ENCODE results near the gene METTL1. TPM values are rescaled to one million over a fixed set of nuclear protein-coding genes. Genes with fewer than 3 reads are reported as not detected.
A peak's percentile ranks its signal among the peaks of the same experiment; 100 is the strongest.
"Not testable (repeated sequence)": the region's sequence is repeated elsewhere in the genome, so short reads cannot be mapped to it uniquely, and the experiment has no call there.

Gene METTL1
- 316 and 341 TPM in 2 replicates for total RNA-seq (2014; rRNA removed; shearing (Covaris generic))

DNA sequence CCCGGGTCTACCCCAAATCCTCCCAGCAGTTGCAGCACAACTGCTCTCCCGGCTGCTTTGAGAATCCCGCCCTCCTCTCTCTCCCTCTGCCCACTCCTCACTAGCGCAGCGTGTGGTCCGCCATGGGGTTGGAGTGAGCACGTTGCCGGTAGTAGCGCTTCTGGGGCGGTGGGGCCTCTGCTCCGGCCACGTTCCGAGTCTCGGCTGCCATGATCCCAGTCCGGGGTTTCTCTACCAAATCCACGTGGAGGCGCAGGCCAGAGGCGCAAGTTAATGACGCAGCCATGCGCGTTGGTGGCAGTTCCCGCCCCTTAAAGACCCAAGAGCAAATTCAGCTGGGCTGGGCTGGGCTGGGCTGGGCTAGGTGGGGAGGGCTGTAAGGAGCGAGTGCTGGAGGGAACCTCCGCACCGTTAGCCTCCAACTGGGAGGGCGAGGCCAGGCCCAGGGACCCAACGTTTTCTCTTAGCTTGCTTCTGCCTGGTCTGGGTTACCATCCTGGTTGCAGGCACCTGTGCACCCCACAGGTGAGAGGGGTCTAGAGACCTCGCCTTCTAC, at the start of gene METTL1:
Gene METTL1 (minus strand): TSS at position 233 of the 556 bp plus-strand sequence. CDS start 22 bp downstream, at position 211.
- Histone ChIP-seq H3K4me3 (peak within 1 kb of the TSS; percentile 78), H3K9me3 (replicated peaks) (no peaks in the 10 kb centered on the region), H3K4me1 (peaks cover 14% of the 10 kb centered on the region), H3K36me3 (peaks cover 41% of the 10 kb centered on the region), H3K27ac (peak within 1 kb of the TSS; percentile 91), H3K27me3 (no peaks in the 10 kb centered on the region)
- peak; percentile 100 for DNase-seq

DNA sequence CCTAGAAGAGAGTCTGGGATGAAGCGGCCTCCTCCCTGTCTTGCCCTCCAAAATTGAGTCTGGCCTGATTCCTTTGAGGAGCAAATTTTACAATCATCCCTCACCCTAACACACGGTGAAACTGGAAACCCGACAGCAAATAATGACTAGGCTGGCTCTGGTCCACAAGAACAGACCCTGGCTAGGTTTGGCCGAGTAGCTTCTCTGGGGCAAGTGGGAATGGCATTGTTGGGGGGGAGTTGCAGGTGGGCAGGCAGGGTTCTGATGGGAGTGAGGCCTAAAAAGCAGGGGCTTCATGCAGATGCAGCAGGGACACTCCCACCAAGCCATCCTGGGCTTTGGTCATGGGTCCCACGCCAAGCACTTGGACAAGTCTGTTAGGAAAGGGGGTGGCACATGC, 49.1 kb upstream of the METTL1 start:
- H3K9me3 ChIP-seq (replicated peaks); H3K27ac ChIP-seq; H3K4me1 ChIP-seq; H3K27me3 ChIP-seq; H3K4me3 ChIP-seq: not testable (repeated sequence)
- DNase-seq: peak in 1 of 2 experiments; percentile 67
- H3K36me3 ChIP-seq: peaks cover 70% of the 10 kb centered on the region

DNA sequence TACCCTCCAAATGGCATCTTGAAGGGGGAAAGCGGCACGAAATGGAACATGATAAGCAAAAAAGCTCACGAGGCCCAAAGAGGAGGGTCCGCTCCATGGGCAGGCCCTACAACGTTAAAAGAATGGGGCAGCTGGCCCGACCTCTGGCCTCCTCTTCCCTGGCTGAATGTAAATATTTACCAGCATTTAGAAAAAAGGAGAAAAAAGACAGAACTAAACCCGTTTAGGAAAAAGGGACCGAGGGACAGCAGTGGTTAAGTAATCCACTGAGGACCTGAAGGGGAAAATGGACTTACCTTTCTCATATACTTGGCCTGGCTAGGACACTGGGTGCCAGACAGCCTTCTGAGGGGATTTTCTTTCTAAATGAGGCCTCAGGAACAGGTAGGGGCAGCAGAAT, 48.2 kb upstream of the METTL1 start:
- peaks cover 61% of the 10 kb centered on the region for H3K36me3 ChIP-seq
- H3K4me1 ChIP-seq; H3K27ac ChIP-seq; H3K27me3 ChIP-seq; H3K4me3 ChIP-seq; H3K9me3 ChIP-seq (replicated peaks): not testable (repeated sequence)
- DNase-seq: peak in 1 of 2 experiments; percentile 49

DNA sequence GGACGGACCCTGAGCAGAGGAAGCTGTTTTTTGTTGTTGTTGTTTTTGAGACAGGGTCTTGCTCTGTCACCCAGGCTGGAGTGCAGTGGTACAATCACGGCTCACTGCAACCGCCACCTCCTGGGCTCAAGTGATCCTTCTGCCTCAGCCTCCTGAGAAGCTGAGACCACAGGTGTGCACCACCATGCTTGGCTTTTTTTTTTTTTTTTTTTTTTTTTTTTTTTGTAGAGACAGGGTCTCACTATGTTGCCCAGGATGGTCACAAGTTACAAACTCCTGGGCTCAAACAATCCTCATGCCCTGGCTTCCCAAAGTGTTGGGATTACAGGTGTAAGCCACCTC, 46.1 kb upstream of the METTL1 start:
- not testable (repeated sequence) for H3K27ac ChIP-seq; H3K4me3 ChIP-seq; H3K9me3 ChIP-seq (replicated peaks); H3K27me3 ChIP-seq; H3K4me1 ChIP-seq
- peak; percentile 57 to 67 for DNase-seq
- peaks cover 39% of the 10 kb centered on the region for H3K36me3 ChIP-seq

DNA sequence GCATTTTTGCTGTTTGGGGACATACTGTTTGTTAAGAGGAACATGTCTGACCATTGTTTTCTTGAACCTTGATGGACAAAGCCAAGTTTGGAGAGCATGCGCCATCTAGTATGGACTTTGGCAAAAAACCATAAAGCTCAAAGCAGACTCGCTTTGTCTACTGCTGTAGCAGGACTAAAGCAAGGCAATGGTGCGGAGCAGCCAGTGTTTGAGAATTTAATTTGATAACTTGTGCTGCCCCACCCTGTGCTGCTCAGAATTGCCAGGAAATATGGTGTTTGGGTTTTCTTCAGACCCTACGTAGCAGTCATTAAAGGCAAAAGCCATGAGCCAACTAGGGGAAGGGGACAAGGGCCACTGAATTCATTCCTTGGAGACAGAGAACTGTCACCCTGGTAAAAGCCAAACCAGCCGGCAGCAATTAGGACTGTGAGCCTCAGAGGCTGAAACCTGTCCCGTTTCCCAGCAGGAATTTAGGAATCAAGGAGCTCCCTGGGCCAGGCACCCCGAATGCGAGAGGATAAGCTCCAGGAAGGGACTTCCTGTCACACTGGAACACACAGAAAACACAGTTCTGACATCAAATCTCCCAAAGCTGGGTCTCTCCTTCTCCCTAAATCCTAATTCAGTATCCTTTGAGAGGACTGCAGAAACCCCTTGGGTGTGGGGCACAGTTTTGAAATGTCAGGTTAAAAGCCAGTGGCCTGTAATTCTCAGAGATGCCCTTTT, 45.5 kb upstream of the METTL1 start:
- Histone ChIP-seq H3K27ac (no peak overlapping the region), H3K27me3 (no peaks in the 10 kb centered on the region), H3K4me1 (no peaks in the 10 kb centered on the region), H3K4me3 (no peak overlapping the region), H3K9me3 (replicated peaks) (no peaks in the 10 kb centered on the region), H3K36me3 (peaks cover 34% of the 10 kb centered on the region)
- DNase-seq: no peak

DNA sequence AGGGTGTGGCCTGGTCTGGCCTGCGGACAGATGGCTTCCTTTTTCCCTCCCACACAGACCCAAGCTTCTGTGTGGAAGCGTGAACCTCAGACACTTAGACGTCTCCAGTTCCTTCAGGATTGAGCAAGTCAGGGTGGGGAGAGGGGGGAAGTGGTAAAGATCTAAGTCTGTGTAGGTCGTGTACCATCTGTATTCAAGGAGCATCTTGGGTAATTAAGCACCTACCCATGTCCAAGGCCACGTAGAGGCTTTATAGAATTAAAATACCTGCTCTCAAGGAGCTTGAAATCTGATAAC, 44.9 kb upstream of the METTL1 start:
- H3K4me3 ChIP-seq: no peak overlapping the region
- no peaks in the 10 kb centered on the region for H3K27me3 ChIP-seq
- H3K4me1 ChIP-seq: no peaks in the 10 kb centered on the region
- peak in 1 of 2 experiments; percentile 63 for DNase-seq
- H3K36me3 ChIP-seq: peaks cover 29% of the 10 kb centered on the region
- H3K9me3 ChIP-seq (replicated peaks): no peaks in the 10 kb centered on the region
- no peak overlapping the region for H3K27ac ChIP-seq

DNA sequence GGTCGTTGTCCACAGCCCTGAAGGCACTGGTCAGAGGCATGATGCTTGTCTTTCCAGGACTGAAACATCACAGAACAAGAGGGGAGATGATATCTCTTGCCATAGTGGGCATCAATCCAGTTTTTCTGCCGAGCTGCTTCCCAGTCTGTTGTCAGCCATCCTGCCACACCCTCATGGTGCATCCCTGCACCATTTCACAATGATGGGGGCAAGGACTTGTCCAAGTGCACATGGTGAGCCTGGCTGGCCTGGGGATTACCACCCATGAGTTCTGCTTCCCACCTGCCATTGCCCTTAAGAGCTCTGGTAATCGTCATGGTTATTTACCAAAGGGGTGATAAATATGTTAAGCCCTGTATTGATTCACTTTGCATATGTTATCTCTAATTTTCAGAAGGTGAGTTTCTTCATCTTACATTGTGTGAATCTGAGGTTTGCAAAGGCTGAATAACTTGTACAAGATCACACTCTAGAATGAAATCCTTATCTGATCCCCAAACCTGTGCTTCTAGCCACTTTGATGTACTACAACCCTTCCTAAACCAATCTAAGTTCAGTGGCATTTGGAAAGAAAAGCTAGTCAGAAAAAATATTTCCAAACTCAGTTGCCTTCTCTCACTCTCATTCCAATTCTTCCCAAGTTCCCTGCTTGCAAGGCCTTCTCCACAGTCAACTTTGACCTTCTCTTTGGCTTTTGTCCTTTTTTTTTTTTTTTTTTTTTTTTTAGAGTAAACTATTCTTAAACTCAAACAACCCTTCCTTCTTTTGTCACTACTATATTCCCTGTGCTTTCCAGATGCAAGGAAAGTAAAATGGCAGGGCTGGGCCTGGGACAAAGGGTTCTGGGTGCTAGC, 44.3 kb upstream of the METTL1 start:
- peak; percentile 67 to 69 for DNase-seq
- H3K4me1 ChIP-seq: no peaks in the 10 kb centered on the region; the same call in 1 of the 2 replicates
- H3K9me3 ChIP-seq (replicated peaks): no peaks in the 10 kb centered on the region
- peaks cover 26% of the 10 kb centered on the region for H3K36me3 ChIP-seq
- H3K27ac ChIP-seq: no peak overlapping the region
- no peak overlapping the region for H3K4me3 ChIP-seq
- no peaks in the 10 kb centered on the region for H3K27me3 ChIP-seq

DNA sequence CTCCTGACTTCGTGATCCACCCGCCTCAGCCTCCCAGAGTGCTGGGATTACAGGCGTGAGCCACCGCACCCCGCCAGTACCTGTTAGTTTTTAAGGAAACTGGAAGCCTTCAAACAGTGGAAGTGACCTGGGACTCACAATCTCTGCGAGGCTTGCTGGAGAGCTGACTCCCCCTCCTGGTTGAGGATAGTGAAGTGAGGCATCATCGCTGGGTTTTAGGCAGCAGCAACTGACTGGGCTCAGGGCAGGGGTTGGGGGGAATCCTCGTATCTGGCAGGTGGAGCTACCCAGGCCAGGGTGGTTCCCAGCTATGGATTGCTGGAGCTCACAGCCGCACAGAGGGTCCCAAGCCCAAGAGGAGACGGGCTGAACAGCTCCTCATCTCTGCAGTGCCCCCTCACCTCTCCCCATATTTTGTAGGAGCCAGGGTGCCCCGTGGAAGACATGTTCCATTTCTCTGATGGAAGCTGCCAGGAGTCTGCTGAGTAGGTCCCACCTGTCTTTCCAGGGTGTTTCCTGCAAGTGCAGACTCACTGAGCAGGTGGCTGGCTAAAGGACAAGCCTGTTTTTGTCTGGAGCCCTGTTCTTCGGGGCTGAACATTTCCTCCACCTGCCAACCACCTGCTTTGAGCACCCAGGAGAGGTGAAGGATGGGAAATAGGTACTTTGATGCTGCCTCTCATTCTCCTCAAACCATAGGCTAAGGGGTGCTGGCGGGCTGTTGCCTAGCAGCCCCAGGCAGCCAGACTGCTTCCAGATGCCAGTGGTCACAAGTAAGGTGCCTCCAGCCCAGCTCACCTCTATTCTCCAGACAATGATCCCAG, 43.5 kb upstream of the METTL1 start:
- H3K4me3 ChIP-seq: no peak overlapping the region
- no peaks in the 10 kb centered on the region for H3K27me3 ChIP-seq
- no peaks in the 10 kb centered on the region for H3K9me3 ChIP-seq (replicated peaks)
- H3K27ac ChIP-seq: no peak overlapping the region
- peaks cover 19% of the 10 kb centered on the region for H3K36me3 ChIP-seq
- peak in 1 of 2 experiments; percentile 79 for DNase-seq
- no peaks in the 10 kb centered on the region; the same call in 1 of the 2 replicates for H3K4me1 ChIP-seq

DNA sequence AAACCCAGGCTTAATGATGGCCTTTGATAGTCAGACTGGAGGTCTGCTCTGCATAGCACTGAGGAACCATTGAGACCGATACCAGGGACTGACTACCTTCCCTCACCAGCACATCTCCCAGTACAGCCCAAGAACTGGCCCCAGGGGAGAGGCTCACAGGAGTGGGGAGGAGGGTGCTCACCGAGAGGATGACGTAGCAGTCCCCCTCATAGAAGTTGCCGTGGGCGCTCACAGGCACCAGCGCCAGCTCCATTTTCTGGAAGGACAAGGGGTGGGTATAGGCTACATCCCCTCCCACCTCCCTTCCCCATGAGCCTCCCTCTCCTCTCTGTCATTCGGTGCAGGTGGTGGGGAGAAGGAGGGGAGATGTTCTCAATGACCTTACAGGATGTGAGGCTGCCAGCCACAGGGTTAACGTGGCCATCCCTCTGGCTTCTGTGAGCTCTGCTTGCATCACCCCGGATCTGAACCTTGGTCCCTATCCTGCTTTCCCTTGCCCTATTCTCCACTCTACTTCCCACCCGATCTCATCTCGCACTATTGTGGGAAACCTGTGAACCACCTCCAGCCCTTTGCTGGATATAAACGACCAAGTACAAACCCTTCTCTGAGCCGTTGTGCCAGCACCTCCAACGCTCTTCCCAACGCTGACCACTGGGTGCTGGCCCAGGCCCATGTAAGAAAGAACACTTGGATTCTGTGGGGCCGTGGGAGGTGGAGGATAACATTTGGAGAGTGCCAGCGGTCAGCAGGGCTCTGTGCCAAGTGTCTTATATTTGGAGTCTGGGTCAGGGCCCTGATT, 42.3 kb upstream of the METTL1 start:
- DNase-seq: peak in 1 of 2 experiments; percentile 81
- H3K4me3 ChIP-seq: no peak overlapping the region
- no peak overlapping the region for H3K27ac ChIP-seq
- no peaks in the 10 kb centered on the region for H3K27me3 ChIP-seq
- no peaks in the 10 kb centered on the region; the same call in 1 of the 2 replicates for H3K4me1 ChIP-seq
- peaks cover 20% of the 10 kb centered on the region for H3K36me3 ChIP-seq
- no peaks in the 10 kb centered on the region for H3K9me3 ChIP-seq (replicated peaks)

DNA sequence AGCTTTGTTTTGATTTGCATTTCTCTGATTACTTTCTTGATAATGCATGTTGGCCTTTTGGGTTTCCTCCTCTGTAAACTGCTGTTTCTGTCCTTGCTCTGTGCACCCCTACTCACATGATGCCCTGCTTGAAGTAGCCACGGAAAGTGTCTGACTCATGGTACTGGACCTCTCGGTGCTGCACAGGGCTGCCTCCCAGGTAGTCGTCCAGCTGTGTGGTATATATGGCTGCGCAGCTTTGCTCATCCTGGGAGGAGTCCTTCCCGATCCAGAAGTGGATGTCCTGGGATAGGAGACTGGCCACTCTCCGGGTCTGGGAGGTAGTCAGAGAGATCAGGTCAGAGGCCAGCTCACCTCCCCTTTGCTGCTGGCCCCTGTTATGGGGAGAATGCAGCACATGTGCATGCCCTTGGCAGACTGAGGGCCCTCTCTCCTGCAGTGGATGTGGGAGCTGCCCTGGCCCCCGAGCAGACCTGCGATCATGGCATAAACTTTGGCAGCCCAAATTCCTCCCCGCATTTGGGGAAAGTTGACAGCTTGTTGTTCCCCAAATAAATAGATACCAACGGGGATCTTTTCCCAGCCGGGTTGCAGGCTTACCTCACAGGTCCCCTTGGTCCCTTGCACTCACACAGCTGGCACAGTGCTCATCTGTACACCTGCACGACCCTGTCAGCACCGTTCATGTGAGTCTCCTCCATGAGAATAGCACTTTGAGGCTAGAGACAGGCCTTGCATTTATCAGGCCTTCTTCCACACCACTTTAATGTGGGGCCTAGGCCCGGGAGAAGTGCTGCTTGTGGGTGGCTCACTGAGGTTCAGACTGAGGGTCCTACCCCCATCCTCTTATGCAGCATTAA, 41.4 kb upstream of the METTL1 start:
- no peaks in the 10 kb centered on the region for H3K9me3 ChIP-seq (replicated peaks)
- peak; percentile 66 to 68 for DNase-seq
- H3K36me3 ChIP-seq: peaks cover 17% of the 10 kb centered on the region
- H3K4me3 ChIP-seq: no peak overlapping the region
- no peaks in the 10 kb centered on the region for H3K27me3 ChIP-seq
- H3K4me1 ChIP-seq: no peaks in the 10 kb centered on the region; the same call in 1 of the 2 replicates
- no peak overlapping the region for H3K27ac ChIP-seq

DNA sequence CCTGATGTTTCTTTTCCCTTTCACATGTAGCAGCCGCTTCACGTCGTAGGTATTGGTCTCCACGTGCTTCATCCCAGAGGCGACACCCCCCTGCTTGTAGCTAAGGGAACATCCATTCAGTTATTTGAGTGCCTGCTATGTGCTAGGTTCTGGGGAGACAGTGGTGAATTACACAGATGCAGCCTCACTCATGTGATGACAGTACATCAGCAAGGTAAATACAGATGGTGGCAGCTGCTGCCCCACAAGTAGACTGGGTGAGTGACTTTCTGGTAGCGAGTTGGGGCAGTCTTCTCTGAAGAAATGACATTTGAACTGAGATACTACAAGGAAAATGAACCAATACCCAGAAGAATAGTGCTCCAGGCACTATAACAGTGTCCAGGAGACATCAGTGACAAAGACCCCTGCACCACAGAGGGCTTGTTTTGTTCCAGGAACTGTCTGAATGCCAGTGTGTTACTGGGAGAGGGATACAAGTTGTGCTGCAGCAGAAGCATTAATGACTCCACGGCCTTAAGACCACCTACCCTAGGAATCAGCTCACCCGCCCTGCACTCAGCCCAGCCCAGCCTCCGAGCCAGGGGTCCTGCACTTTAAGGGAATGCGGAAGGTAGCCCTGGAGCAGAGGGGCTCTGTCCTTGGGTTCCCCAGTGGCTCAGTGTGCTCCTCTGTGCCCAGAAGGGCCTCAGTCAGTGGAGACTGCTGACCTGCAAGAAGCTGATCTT, 39.3 kb upstream of the METTL1 start:
- H3K36me3 ChIP-seq: peaks cover 32% of the 10 kb centered on the region
- H3K4me1 ChIP-seq: no peaks in the 10 kb centered on the region; the same call in 1 of the 2 replicates
- no peak overlapping the region for H3K27ac ChIP-seq
- no peaks in the 10 kb centered on the region for H3K9me3 ChIP-seq (replicated peaks)
- H3K4me3 ChIP-seq: no peak overlapping the region
- DNase-seq: peak; percentile 67 to 79
- no peaks in the 10 kb centered on the region for H3K27me3 ChIP-seq

DNA sequence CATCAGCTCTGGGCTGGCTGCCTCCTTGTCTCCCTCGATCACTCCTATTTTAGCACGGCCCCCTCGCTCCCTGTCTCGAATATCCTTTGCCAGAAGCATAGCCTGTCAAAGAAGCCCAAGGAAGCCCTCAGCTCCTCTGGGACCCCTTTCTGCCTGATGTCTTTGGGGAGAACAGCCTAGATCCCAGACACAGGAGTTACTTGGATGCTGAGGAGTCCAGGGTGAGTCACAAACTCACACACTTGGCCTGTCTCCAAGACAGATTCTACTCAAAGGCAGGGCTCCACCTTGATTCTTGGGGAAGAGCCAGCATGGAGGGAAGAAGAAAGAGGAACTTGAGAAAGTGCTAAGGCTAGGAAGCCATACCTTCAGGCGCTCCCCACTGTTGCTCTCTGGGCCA, 38.5 kb upstream of the METTL1 start:
- H3K27ac ChIP-seq: no peak overlapping the region
- H3K4me3 ChIP-seq: no peak overlapping the region
- no peaks in the 10 kb centered on the region; the same call in 1 of the 2 replicates for H3K4me1 ChIP-seq
- H3K9me3 ChIP-seq (replicated peaks): no peaks in the 10 kb centered on the region
- no peaks in the 10 kb centered on the region for H3K27me3 ChIP-seq
- H3K36me3 ChIP-seq: peaks cover 33% of the 10 kb centered on the region
- DNase-seq: peak; percentile 71

DNA sequence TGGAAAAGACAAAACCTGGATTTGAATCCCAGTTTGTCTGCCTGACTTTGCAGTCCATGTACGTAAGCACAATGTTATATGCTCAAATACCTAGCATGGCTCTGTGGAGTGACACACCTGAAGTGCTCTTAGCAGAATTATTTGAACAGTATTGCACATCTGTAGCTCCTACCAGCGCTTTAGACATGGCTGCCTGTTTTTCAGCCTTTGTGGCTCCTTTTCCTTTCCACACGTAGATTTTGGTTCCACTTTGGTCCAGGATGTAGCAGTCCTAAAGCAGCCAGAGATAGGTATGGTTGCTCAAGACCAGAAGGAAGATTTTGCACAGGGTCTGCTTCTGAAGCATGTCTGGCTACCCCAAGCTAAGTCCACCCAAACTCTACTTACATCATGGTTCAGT, 37.5 kb upstream of the METTL1 start:
- H3K4me3 ChIP-seq: no peak overlapping the region
- peaks cover 33% of the 10 kb centered on the region for H3K36me3 ChIP-seq
- H3K27ac ChIP-seq: no peak overlapping the region
- H3K27me3 ChIP-seq: no peaks in the 10 kb centered on the region
- H3K9me3 ChIP-seq (replicated peaks): no peaks in the 10 kb centered on the region
- no peaks in the 10 kb centered on the region; the same call in 1 of the 2 replicates for H3K4me1 ChIP-seq
- DNase-seq: no peak

All from SJCRH30 (cell line).